ENCODE data around the gene AVP. TPM values are rescaled to one million over a fixed set of nuclear protein-coding genes. Genes with fewer than 3 reads are reported as not detected.

AVP gene
- total RNA-seq, 1 donor: not detected

DNA sequence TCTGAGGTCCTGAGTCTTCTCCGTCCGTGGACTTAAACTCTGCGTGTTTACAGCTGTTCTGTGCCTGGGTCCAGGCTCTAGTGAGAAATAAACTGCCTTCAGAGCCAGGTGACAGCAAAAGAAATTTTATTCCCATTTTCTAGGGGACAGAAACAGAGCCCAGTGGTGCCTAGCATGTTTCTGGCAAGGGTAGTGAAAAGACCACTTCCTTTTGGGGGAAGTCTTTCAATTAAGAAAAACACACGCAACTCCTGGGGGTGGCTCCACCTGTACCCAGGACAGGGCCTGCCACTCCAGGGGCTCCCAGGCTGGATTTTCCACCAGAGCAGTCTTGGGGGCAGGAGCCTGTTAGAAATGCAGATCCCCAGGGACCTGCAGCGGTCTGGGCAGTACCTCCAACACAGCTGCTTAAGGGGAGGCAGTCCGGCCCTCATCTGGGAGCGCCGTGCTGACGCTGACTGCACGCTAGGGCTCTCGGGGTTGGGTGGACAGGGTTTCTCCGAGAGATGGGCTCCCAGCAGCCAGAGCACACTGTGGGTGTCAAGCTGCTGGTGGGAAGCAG lies 23.0 kb upstream of the AVP start:
- TF ChIP-seq, protein P1, sequence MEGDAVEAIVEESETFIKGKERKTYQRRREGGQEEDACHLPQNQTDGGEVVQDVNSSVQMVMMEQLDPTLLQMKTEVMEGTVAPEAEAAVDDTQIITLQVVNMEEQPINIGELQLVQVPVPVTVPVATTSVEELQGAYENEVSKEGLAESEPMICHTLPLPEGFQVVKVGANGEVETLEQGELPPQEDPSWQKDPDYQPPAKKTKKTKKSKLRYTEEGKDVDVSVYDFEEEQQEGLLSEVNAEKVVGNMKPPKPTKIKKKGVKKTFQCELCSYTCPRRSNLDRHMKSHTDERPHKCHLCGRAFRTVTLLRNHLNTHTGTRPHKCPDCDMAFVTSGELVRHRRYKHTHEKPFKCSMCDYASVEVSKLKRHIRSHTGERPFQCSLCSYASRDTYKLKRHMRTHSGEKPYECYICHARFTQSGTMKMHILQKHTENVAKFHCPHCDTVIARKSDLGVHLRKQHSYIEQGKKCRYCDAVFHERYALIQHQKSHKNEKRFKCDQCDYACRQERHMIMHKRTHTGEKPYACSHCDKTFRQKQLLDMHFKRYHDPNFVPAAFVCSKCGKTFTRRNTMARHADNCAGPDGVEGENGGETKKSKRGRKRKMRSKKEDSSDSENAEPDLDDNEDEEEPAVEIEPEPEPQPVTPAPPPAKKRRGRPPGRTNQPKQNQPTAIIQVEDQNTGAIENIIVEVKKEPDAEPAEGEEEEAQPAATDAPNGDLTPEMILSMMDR (IDR thresholded peaks at IDR 0.05; ENCODE audit: insufficient read depth, low read depth, low read length): no peak
- no peak for DNase-seq (ENCODE audit: low read depth)
- no peak overlapping the region for H3K4me3 ChIP-seq (ENCODE audit: low read depth, low read length)

GRCh38 chr20:3106658-3107463 lies 22.3 kb upstream of the AVP start:
- TF ChIP-seq, protein P1 (IDR thresholded peaks at IDR 0.05; ENCODE audit: insufficient read depth, low read depth, low read length): no peak
- DNase-seq (ENCODE audit: low read depth): no peak
- H3K4me3 ChIP-seq (ENCODE audit: low read depth, low read length): no peak overlapping the region

DNA sequence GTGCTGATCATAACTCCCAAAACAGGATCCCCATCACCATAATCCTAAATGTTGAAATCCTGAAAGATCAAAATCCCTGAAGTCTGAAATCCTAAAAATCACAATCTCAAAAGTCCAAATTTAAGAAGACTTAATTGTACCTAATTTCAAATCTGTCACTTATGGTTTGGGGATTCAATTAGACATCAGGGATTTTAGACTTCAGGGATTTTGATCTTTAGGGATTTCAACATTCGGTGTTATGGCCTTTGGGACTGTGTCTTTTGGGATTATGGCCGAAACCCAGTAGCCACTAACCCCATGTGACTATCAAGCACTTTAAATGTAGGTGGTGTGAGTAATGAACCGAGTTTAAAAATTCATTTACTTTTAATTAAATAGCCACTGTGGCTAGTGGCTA lies 21.7 kb upstream of the AVP start:
- TF ChIP-seq, protein P1 (IDR thresholded peaks at IDR 0.05; ENCODE audit: insufficient read depth, low read depth, low read length): no peak
- DNase-seq (ENCODE audit: low read depth): no peak

DNA sequence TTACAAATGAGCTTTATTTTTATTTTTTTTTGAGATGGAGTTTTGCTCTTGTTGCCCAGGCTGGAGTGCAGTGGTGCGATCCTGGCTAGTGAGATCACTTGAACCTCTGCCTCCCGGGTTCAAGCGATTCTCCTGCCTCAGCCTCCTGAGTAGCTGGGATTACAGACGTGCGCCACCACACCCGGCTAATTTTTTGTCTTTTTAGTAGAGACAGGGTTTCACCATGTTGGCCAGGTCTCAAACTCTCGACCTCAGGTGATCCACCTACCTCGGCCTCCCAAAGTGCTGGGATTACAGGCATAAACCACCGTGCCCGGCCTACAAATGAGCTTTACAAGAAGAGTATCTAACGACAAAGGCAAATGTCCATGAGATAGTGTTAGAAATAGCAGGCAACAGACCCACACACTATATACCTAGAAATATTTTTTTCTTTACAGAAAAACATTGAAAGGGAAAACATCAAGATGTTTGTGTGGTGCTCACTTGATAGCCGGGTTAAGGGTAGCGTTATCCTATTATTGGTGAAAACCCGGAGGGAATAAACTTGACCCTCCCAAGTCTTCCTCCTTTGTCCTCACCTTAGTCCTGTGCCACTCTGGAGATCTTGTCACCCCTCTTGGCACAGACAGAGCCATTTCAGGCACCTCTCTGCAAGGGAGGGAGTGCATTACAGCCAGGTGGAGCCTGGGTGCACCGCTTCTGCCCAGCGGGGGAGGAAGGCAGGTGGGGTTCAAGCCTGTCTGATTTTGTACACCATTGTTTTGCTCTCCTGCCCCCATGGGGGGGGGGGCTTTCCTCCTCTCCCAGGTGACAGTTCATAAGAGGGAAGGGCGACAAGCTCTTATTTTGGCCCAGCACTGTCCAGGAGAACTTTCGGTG lies 21.0 kb upstream of the AVP start:
- H3K4me3 ChIP-seq (ENCODE audit: low read depth, low read length): no peak overlapping the region
- DNase-seq (ENCODE audit: low read depth): no peak
- TF ChIP-seq, protein P1 (IDR thresholded peaks at IDR 0.05; ENCODE audit: insufficient read depth, low read depth, low read length): no peak

More for the DNA sequence above, 21.7 kb upstream of the AVP start:
- H3K4me3 ChIP-seq (ENCODE audit: low read depth, low read length): no peak overlapping the region

DNA sequence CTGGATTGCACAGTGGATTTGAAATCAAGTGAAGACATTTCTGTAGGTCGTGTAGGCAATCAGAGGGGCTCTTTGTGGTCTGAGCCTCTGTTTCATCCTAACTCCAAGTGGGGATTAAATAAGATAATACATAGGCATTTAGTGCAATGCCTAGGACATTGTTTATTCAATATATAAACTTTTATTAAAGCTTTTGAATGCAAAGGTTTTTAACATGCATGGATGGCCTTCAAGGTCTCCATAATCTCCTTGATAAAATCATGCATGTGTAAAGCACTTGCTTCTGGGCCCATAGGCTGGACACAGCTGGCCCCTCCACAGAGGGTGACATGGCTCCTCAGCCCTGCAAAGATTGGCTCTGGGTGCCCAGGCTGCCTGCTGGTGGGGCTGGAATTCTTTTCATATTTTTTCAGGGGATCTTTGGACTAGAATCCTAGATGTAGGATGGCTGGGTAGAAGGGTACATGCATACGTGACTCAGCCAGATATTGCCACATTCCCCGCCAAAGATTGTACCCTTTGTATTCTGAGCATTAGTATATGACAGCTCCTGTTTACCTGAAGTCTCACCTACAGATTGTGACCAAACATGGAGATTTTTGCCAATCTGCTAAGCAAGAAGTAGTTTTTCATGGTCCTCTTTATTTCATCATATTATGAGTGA lies 19.0 kb upstream of the AVP start:
- TF ChIP-seq, protein P1 (IDR thresholded peaks at IDR 0.05; ENCODE audit: insufficient read depth, low read depth, low read length): no peak
- DNase-seq (ENCODE audit: low read depth): no peak
- H3K4me3 ChIP-seq (ENCODE audit: low read depth, low read length): no peak overlapping the region

GRCh38 chr20:3102575-3103368 lies 18.2 kb upstream of the AVP start:
- no peak for DNase-seq (ENCODE audit: low read depth)

More at GRCh38 chr20:3102575-3103368, 18.2 kb upstream of the AVP start:
- H3K4me3 ChIP-seq (ENCODE audit: low read depth, low read length): no peak overlapping the region
- TF ChIP-seq, protein P1 (IDR thresholded peaks at IDR 0.05; ENCODE audit: insufficient read depth, low read depth, low read length): no peak
